Loucy (cell line): ENCODE measurements around the gene TNPO3.

Source experiments
- CTCF ChIP-seq: fragments of 200-600 bp; sonication (generic); conservative IDR thresholded peaks from 2 replicates; pipeline ENCODE4 v1.5.1; 2014; ENCODE audit warnings: mild to moderate bottlenecking, antibody characterized with exemption, low read length
- EZH2phosphoT487 ChIP-seq: fragments of 200-600 bp; IDR thresholded peaks from 2 replicates; pipeline ENCODE4 v1.6.1; 2018; ENCODE audit warnings: antibody characterized with exemption, mild to moderate bottlenecking, moderate library complexity, borderline replicate concordance

- no peak for TF ChIP-seq CTCF
- no peak for TF ChIP-seq EZH2phosphoT487
Observed at GRCh38 chr7:128919241-128919640, 135.7 kb downstream of the TNPO3 start.
